AG04449 (cell line): ENCODE data around the gene ANO2.

Source experiments
- CTCF ChIA-PET: fragments of 350-600 bp; formaldehyde crosslinking; extraction: SDS; loops from one replicate; lab custom pipeline; 2021; ENCODE audit warnings: antibody characterized with exemption; lab: Yijun Ruan, JAX
- POLR2A ChIA-PET: fragments of 400-600, 350-600 bp; formaldehyde crosslinking; extraction: SDS; loops from one replicate; lab custom pipeline; 2020; ENCODE audit warnings: antibody characterized with exemption, inconsistent platforms; lab: Yijun Ruan, JAX
- DNase-seq: peaks from one replicate; pipeline ENCODE4 v3.0.0-alpha.2; 2010; ENCODE audit warnings: low read depth, low spot score
- H3K4me3 ChIP-seq: 2 replicates; pipeline ENCODE4 v1.5.1; 2011; ENCODE audit warnings: low read depth, mild to moderate bottlenecking, control low read depth, low read length
- CTCF ChIP-seq: IDR thresholded peaks from one replicate; pipeline ENCODE4 v1.5.1; 2011; ENCODE audit warnings: mild to moderate bottlenecking, moderate library complexity, low read length, control low read depth, inconsistent platforms; ENCODE audit not compliant: insufficient read depth; ENCODE audit errors: missing control alignments

Gene ANO2

GRCh38 chr12:5521456-5522325 is 423.4 kb downstream of the ANO2 start:
- no peak overlapping the region for H3K4me3 ChIP-seq
- no peak for TF ChIP-seq CTCF
- DNase-seq = no peak
- POLR2A ChIA-PET = no interaction called here
- CTCF ChIA-PET = interaction anchor here (1.0 kb wide), 1 partner anchor 10 kb away, joined by 4 read pairs; no protein-coding TSS in a partner anchor

GRCh38 chr12:5520831-5521230 is 424.2 kb downstream of the ANO2 start:
- DNase-seq = no peak
- no peak overlapping the region for H3K4me3 ChIP-seq
- POLR2A ChIA-PET = no interaction called here
- CTCF ChIA-PET = interaction anchor here (1.0 kb wide), 1 partner anchor 10 kb away, joined by 4 read pairs; no protein-coding TSS in a partner anchor
- TF ChIP-seq CTCF = no peak

- CTCF ChIA-PET = no interaction called here
- no peak overlapping the region for H3K4me3 ChIP-seq
- no peak for TF ChIP-seq CTCF
- POLR2A ChIA-PET = no interaction called here
- no peak for DNase-seq
Measured at GRCh38 chr12:5520037-5520436, 425.0 kb downstream of the ANO2 start.

GRCh38 chr12:5518584-5519365 is 426.3 kb downstream of the ANO2 start:
- no peak for TF ChIP-seq CTCF
- POLR2A ChIA-PET = no interaction called here
- H3K4me3 ChIP-seq = no peak overlapping the region
- DNase-seq = no peak
- CTCF ChIA-PET = interaction anchor here (1.4 to 1.6 kb wide), 3 partner anchors 10 to 90 kb away, joined by 3 to 5 read pairs (median 3); no protein-coding TSS in a partner anchor

GRCh38 chr12:5516371-5517241 is 428.5 kb downstream of the ANO2 start:
- ChIA-PET CTCF (interaction anchor here (1.6 to 1.7 kb wide), 2 partner anchors 8 to 88 kb away, joined by 4 to 5 read pairs; no protein-coding TSS in a partner anchor), POLR2A (no interaction called here)
- TF ChIP-seq CTCF = no peak
- no peak for DNase-seq
- H3K4me3 ChIP-seq = no peak overlapping the region
